GM19467 (cell line): ENCODE results near the gene AKAP8L.
"Not testable (repeated sequence)": the region's sequence is repeated elsewhere in the genome, so short reads cannot be mapped to it uniquely, and the experiment has no call there.

ENCODE experiments used
- ATAC-seq: cut with Tn5 transposase; IDR thresholded peaks from one replicate; pipeline ENCODE4 v1.9.1; 2021; ENCODE audit warnings: mild to moderate bottlenecking, moderate library complexity; ENCODE audit not compliant: unreplicated experiment

Gene AKAP8L

DNA sequence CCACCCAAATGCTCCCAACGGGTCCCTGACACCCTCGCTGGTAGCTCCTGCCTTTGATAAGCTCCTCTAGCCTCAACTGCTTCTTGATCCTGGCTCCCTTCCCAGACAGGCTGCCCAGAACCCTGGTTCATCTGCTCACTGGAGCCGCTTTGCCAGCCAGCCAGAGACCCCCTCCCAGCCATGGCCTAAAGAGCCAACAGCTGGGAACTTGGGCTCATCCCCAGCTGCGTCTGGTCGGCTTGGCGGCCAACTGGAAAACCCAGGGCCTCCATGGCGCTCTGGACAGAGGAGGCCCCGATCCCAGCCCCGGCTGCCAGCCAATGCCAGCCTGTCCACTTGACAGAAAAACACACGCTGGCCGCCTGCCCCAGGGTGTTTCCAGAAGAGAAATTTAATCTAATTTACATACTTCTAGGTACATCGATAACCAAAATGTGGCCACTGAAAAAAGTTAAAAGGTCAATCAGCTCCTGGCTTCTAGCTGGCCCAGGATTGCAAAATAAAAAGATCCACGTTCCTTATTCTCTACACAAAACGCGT is 3.0 kb upstream of the AKAP8L start:
- ATAC-seq: no peak

DNA sequence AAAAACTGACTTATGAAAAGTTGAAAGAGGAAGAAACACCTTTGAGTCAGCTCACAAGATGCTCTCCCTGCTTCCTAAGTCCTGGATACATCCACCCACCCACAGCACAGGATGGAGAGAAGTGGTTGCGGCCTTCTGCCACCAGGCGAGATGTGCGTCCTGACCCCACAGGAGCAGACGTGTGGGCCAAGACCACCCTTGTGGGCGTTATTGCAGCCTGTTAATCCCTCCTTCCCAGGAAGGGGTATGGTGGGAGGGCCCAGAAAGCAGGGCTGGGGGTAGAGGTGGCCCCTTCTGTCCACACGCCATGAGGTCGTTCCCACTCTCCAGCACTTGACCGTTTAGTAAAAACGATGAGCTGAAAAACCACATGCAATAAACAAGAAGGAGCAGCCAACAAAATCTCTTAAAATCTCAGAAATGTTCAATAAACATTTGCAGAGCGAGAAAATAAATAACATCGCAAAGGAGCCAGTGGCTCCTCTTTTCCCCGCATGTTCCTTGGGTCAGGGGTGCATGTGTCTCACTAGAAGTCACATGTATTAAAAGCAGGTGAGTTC is 2.4 kb upstream of the AKAP8L start:
- ATAC-seq: no peak

DNA sequence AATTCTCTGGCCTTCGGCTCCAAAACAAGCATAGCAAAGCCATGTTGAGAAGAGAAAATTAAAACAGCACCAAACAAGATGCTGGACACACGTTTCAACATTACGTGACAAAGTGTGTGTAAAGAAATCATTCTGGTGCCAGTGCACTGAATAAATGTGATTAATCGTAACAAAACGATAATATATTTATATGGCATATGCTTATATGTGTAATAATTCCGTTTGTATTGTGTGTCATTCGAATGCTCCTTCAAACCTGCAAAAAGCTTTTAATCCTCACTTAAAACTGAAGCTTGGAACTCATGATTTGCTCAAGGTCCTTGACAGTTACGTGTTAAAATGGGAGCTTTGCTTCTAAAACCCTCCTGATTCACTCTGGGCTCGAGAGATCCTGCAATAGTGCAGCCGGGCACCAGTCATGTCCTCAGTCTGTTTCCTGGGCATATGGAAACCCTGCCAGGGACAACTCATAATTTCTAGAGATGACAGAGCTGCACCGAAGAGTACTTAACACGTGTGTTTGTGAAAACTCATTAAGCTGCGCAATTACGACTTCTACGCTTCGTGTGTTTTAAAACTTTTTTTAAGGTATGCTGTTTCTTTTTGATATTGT is 731 bp upstream of the AKAP8L start:
- ATAC-seq: no peak

DNA sequence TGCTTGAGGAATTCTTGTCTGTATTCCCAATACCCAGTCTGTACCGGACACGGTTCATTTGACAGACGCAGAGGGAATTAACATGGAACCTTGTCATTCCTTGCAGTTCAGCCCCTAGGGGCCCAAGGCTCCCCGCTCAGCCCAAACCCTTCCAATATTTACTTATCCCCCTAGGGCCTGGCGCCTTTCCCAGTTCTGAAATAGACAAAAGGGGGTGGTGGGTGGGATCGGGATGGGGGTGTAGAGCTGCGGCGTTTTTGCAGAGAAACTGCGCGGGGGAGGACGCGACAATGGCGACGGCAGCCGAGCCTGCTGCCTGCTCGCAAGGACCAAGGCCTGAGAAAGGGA is 583 bp downstream of the AKAP8L start:
- ATAC-seq: no peak

DNA sequence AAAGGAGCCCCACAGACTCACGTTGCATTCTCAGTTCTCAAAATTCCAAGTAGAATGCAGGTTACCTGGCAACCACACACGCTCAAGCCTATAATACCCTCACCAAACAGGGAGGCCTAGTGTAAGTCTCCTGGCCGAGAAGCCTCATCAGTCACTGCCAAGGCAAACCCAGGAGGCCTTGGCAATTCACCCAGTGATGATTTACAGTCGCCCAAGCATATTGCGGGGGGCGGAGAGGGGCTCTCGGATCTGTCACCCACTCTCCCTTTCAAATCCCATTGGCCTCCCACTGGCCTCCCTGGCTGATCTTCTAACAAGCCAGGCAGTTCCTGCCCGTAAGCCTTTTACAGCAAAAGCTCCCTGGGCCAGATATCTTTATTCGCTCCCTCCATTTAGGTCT is 1.1 kb downstream of the AKAP8L start:
- no peak for ATAC-seq

DNA sequence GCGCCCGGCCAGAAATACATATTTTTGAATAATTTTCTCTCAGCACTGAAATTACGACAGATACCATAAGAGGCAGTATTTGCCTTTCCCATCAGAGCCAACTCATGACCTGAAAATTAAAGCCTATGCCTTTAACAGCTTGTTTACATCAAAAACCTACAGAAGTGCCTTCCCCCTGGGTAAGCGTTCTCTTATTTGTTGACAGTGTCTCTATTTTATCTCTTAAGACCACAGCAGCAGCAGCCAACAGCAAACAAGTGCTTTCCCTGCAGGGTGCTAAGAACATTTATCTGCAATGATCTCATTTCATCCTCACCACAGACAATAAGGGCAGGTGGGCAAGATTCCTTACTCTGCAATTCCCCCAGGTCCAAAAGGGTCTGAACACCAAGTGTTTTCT is 6.0 kb downstream of the AKAP8L start:
- no peak for ATAC-seq

DNA sequence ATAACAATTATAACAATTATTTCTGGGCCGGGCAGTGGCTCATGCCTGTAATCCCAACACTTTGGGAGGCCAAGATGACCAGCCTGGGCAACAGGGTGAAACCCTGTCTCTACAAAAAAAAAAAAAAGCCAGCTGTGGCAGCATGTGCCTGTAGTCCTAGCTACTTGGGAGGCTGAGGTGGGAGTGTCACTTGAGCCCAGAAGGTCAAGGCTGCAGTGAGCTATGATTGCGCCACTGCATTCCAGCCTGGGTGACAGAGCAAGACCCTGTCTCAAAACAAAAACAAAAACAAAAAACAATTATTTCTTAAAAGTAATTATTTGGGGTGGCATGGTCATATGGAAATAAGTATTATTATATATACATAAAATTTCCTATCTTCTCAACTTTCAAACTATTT is 7.4 kb downstream of the AKAP8L start:
- not testable (repeated sequence) for ATAC-seq

DNA sequence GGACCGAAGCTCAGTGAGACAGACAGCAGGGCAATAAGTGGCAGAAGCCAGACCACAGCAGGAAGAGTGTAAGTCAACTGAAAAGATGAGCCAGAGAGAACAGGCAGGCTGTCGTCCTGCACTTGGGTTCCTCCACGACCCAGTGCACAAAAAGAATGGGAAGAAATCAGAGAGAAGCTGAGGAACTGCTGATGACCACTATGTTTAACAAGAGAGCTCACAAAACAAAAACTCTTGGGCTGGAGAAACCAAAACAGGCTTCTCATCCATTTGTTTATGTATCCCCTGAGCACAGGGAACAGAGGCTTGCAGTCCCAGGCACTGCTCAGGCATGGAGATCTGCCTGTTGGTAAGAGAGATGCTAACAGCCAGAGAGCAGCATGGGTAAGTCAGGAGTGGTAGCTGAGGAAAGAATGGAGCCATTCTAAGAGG is 14.0 kb downstream of the AKAP8L start:
- no peak for ATAC-seq

DNA sequence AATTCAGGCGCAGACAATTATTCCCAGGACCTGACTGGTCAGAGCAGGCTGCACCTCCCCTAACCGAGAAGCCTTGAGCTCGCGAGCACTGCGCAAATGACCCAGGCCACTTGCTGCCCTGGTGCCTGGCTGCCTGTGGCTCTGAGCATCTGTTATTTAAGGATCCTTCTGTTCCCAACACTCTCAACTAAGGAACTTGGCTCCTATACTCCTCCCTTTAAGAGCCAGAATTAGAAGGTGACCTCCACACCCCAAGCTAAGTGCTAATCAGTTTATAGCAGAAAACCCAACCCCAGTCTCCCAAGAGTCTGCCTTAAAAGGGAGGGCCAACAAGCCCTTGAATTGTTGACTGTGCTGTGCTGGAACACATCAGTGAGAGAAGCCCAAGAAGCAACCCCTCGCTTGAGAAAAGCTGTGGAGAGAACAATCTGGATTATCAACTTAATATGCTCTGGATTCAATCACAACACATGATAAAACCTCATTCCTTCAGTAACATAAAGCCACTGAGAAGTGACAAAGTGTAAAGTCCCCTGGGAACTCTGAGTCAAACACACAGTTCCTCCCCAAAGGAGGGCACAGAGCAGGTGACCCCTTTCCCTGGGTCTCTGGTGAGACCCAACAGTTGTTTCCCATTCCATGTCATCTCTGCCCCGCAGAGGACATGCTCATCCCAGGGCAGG is 14.6 kb downstream of the AKAP8L start:
- no peak for ATAC-seq

DNA sequence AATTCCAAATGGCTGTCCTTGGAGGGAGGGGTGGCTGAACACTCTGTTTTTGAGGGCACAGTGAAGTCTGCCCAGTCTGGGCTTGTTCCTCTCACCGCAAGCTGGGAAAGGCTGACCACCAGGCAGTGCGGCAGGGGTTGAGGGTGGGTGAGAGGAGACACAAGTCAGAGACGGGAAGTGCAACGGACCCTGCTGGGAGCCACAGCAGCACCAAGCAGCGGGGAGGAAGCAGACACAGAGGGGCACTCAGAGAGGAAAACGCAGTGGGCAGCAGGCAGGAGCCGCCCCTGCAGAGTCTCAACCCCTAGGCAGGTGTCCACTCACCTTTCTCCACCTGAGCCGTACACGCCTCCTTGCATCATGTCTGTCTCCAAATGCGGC is 15.6 kb downstream of the AKAP8L start:
- ATAC-seq: no peak

DNA sequence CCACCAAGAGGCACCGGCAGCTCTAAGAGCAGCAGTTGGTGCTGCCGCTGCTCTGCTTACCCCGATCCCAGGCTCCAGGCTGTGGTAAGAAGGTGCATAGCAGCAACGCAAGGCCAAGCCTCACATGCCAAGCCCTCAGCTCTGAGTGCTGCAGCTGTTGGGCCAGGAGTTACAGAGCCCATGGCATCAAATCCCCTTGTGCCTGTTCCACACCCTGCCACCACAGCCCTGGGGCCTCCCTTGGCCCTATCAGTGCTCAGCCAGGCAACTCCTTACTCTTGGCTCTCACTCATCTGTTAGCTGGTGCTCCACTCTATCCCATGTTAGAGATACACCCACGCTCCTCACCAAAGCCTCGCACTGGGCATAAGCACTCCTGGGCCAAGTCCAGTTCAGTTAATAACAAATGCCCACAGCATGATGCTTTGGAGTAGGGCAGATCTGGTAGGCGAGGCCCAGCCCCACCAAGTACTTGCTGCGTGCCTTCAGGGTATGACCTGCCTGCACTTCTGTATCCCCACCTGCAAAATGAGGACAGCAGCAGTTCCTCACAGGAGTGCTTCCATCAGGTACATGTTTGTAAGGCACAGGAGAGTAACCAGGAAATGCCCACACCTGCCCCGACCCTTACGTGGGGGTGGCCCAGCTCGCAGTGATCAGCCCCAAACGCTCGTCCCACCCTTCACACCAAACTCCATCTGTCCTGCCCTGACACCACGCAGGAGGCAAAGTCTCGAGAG is 16.2 kb downstream of the AKAP8L start:
- ATAC-seq: no peak

DNA sequence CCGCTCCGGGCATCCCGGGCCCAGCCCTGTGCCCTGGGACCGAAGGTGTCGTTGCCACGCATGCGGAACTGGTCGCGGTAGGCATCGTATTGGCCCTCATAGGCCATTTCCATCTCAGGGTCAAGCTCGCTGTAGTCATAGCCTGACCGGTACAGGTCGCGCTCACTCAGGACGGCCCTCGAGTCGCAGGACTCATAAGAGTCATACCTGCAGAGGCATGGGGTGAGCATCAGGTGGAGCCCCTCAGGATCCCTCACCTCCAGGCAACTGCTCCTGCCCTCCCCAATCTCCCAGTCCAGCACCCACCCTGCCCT is 17.4 kb downstream of the AKAP8L start:
- ATAC-seq: no peak

DNA sequence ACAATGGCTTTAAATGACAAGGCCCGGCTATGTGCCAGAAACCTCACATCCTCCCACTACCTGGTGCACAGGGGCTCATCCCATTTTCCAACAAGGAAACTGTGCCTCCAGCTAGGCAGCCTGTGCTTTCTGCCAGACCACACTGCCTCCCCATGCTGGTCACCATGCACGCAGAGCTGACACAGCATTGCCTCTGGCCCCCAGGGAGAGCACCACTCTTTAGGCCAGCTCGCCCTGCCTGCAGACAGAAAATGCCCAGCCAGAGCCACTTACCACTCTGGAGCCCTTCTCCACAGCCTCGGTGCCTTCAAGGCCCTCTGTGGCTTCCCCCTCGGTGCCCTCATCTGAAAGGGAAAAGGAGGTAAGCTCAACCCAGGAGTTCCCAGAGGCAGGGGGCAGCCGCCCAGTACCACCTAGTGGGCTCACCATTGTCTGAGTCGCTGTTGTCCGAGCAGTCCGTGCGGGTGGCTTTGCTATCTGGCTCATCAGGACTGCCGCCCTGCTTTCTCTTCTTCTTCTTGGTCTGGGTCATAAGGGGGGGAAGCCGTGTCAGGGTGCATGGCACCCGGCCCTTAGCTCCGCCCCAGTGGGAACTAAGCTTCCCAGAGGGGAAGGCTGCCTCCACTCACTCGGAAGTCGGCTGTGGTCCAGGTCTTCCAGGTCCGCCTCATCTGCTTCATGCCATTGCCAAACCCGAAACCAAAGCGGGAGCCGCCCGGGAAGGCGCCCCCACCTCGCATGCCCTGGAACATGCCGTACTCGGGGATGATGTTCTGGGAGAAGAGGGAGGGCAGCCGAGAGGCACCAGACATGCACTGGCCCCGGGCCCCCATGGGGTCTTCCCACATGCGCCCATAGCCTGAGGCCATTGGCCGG is 18.0 kb downstream of the AKAP8L start:
- no peak for ATAC-seq

DNA sequence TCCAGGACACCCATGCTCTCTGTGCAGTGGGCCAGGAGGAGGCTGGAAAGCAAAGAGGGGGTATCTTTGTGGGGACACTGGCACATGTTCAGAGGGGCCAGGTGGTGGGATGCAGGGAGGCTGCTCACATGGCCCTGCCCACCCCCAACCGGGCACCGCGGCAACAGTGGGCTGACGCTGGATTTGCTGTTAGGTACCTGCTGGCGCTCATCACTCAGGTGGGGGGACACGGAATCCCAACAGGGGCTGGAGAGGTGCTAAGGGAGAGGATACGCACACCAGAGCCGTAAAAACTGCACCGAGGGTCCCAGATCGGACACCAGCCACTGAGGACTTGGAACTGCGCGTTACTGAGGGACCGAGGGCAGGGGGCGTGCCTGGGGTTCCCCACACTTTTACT is 19.2 kb downstream of the AKAP8L start:
- ATAC-seq: no peak

DNA sequence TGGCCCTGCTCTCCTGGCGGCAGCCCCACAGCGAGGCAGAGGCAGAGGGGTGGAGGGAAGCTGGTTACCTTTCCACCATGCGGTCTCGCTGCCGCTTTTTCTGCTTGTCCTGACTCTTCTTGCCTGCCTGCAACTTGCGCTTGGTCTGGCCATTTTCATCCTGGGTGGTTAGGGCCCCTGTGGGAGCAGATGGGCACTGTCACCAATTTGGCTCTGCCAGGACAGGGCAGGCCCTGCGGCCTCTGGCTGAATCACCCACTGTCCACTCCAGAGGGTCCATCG is 19.6 kb downstream of the AKAP8L start:
- ATAC-seq: no peak

DNA sequence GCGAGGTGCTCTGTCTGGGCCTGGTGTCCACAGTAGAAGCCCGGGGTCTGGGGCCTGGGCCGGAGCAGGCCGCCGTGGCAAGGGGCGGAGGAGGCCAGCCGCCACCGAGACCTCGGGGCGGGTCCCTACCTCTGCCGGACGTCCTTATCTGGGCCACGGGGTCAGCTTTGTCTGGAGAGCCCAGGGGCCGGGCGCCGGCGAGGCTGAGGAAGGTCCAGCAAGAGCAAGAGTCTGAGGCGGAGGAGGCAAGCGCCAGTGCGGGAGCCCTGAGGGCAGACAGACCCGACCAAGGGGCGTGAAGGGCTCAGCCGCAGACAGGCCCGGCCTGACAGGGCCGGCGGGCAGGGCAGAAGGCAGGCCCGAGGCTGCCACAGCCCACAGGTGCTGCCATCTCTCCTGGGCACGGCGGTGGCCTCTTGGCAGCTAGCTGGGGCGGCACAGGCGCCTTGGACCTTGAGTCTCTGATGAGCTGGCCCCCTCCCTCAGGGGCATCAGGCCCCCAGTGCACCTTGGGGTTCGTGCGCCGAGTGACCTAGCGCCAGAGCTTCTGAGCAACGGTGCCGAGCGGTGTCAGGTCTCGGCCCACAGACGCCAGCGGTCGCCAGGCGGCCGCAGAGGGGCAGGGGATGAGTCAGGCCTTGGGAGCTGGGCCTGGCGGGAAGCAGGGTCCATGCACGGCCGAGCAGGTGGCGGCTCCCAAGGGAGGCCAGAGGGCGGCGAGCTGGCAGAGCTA is 20.1 kb downstream of the AKAP8L start:
- no peak for ATAC-seq

DNA sequence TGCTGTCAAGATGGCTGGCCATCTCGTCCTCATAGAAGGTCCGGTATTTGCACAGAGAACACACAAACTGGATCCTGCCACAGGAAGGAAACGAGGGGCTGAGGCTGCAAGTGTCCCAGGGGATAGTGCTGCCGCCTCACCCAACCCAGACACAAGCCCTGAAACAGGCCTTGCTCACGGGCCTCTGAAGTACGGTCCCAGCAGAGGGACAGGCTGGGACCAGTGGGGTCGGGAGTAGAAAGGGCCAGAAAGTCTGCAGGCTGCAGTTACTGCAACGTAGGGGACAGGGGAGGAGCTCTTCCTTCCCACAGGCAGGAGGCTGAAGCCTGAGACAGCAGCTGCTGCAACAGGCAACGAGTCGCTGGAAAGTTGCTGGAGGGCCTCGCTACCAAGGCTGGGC is 21.0 kb downstream of the AKAP8L start:
- ATAC-seq: no peak

DNA sequence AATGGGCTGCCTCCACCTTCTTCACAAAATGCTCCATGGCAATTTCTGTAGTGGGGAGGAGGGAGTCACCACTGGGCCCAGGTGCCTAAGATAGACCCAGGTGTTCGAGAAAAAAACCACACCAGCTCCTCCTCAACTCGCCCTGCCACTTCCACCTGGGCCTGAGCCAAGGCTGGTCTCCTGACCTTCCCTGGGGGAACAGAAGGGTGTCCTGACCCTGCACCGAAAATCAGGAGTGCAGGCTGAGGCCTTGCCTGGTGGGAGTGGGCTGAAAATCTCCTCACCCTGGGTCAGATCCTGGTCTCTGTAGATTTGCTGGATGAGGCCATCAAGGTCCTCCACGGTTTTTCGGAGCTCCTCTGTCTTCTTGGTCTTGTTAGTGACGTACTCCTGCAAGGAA is 21.6 kb downstream of the AKAP8L start:
- ATAC-seq: no peak

DNA sequence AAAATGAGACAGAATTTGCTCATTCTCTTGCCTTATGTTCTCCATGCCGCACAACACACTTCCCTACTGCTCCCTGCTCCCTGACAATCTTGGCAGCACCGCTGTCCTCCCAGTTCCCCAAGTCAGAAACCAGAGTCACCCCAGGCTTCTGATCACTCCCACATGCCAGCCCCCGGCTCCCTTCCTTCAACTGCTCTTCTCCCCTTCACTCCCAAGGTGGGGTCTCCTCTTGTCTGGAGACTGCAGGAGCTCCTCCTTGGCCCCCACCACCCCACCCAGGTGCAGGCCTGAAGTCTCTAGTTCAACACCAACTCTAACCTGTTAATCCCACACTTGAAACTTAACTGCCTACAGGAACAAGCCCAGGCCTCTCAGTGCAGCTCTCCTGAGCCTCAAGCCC is 22.4 kb downstream of the AKAP8L start:
- no peak for ATAC-seq

DNA sequence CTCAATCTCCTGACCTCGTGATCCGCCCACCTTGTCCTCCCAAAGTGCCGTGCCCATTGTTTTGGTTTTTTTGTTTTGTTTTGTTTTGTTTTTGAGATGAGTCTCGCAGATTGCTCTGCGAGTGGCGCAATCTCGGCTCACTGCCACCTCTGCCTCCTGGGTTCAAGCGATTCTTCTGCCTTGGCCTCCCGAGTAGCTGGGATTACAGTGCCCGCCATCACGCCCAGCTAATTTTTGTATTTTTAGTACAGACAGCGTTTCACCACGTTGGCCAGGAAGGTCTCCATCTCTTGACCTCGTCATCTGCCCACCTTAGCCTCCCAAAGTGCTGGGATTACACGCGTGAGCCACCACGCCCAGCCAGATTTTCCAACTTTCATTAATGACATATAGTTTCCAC is 23.5 kb downstream of the AKAP8L start:
- not testable (repeated sequence) for ATAC-seq

DNA sequence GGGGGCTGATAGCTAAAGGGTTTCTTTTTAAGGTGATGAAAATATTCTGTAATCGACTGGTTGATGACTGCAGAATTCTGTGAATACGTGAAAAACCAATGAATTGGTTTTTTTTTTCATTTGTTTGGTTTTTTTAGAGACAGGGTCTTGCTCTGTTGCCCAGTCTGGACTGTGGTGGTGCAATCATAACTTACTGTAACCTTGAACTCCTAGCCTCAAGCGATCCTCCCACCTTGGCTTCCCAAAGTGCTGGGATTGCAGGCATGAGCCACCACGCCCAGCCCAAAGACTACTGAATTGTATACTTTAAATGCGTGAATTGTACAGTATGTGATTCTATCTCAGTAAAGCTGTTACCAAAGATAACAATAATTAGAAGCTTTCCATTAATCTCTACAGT is 24.4 kb downstream of the AKAP8L start:
- ATAC-seq: no peak
